HG02678 (cell line): ENCODE data around the gene RPLP2.

ENCODE experiments used
- ATAC-seq: cut with Tn5 transposase; IDR thresholded peaks from one replicate; pipeline ENCODE4 v1.9.1; 2021; ENCODE audit warnings: mild to moderate bottlenecking, moderate library complexity; ENCODE audit not compliant: unreplicated experiment

Gene RPLP2

DNA sequence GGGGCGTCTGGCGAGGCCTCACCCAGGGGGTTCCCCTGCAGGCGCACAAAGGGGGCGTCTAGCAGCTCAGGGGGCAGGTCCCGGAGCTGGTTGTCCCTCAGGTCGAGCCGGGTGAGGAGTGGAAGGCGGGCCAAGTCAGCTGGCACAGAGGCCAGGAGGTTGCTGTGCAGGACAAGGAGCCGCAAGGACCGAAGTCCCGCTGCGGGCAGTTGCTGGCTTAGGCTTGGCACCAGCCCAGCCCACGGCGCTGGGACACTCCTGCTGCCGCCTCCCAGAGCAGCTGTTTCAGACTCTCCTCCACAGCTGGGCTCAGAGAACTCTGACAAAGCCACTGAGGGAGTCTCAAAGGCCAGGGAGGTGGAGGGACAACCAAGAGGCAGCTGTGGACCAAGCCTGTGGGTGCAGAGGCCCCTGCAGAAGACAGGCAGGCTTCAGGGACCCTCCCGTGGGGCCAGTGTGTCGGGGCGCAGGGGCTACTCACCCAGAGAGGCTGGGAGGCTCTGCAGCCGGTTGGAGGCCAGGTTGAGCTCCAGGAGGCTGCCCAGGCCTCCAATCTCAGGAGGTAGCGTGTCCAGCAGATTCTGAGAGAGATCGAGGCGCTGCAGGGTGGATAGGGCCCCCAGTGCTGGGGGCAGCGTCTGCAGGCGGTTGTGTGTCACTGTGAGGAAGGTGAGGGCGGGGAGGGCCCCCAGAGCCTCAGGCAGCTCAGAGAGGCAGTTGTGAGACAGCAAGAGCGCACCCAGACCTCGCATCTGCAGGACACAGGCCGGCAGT lies 6.9 kb upstream of the RPLP2 start:
- ATAC-seq, result no peak

DNA sequence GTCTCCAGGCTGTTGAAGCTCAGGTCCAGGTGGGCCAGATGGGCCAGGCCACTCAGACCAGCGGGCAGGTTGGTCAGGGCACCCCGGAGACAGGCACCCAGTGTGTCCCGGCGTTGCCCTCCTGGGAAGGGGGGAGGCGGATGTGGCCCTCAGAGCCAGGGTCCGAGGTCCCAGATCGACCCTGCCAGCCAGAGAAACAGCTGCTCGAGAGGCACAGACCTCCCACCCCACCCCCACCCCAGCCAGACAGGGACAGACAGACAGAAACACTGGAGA lies 6.4 kb upstream of the RPLP2 start:
- no peak for ATAC-seq

DNA sequence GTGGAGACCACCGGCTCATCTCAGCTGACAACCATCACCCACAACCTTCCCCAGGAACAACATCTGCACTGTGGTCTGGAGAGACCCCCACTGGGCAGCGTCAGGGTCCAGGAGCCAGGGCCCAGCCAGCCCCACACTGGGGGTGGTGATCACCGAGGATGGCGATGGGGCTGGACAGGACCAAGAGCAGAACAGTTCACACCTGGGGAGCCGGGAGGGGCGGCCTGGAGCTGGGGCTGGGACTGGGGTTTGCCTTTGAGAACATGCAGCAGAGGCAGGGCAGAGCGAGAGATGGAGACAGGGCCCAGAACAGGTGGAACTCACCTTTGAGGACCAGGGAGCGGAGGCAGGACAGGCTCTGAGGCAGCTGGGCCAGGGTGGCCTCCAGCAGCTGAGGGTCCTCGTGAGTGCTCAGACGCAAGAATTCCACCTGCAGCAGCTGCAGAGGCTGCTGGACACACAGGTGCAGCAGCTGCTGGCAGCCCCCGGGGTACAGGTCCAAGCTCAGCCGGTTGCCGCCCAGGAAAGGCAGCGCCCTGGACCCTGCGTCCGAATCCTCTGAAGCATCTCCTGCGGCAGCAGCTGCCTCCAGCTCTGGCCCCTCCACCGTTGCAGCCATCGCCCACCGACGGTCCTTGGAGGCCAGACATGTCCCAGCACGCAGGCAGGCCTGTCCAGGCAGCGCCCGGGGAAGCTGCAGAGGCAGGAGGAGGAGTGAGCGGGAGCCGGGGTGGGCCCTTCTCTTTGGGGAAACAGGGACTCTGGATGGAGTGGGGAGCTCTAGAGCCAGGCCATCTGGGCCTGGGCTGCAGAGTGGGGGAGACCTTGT lies 5.8 kb upstream of the RPLP2 start:
- ATAC-seq, result no peak

DNA sequence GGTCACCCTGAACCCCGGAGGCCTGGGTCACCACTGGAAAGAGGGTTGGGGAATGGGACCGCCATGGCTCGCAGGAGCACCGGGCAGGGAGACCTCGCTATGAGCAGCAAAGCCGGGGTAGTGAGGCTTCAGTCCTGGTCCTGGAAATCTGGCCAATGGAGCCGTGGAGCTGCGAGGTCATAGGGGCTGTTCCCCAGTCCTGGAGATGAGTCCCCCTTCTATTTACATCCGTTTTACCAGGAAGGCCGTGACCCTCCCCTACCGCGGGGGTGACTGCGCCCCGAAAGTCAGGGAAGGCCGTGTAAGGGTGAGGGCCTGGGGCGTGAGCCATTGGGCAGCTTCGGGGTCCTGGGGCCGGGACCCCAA lies 5.2 kb upstream of the RPLP2 start:
- no peak for ATAC-seq

DNA sequence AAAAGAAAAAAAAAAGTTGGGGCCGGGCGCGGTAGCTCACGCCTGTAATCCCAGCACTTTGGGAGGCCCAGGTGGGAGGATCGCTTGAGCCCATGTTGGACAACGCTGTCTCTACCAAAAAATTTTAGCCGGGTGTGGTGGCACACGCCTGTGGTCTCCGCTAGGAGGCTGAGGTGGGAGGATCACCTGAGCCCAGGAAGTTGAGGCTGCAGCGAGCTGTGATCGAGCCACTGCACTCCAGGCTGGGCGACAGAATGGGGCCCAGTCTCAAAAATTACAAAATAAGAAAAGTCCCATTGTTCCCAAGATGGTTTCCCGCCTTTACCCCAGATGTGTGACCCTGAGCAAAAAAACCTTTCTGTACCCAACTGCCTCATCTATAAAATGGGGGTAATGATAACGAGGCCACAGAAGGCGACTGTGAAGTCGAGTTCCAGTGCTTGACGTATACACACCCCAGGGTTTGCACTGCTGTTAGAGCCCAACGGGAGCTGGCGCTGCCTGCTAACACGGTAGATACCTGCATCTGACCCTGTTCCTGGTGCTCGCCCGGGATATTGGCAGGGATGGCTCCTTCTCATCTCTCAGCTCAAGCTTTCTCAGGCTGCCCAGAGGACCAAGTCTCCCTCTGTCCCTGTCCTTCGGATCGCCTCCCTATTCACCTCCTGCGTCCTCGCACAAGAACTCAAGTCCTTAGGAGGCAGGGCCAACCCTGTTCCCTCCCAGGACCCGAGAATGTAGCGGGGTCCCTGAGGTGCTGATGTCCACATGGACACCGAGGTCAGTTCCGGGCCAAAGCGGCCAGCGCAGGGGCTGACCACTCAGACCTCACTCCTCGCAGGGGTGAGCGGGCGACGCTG lies 1.1 kb upstream of the RPLP2 start:
- ATAC-seq, result no peak

DNA sequence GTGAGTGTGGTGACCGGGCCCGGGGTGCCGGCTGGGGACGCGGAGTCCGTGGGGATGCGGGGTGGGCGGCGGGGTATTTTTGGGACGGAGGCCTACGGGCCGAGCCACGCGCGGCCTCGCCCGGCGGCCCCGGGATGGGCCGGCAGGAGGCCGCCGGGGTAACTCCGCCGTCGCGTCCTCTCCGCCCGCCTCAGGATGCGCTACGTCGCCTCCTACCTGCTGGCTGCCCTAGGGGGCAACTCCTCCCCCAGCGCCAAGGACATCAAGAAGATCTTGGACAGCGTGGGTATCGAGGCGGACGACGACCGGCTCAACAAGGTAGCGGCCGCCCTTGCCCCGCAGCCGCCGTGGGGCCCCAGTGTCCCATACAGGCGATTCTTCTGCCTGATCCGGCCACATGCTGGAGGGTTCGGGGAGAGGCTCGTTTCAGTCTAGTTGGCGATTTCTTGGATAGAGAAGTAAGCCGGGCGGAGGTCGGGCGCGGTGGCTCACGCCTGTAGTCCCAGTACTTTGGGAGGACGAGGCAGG lies 337 bp downstream of the RPLP2 start:
- no peak for ATAC-seq

DNA sequence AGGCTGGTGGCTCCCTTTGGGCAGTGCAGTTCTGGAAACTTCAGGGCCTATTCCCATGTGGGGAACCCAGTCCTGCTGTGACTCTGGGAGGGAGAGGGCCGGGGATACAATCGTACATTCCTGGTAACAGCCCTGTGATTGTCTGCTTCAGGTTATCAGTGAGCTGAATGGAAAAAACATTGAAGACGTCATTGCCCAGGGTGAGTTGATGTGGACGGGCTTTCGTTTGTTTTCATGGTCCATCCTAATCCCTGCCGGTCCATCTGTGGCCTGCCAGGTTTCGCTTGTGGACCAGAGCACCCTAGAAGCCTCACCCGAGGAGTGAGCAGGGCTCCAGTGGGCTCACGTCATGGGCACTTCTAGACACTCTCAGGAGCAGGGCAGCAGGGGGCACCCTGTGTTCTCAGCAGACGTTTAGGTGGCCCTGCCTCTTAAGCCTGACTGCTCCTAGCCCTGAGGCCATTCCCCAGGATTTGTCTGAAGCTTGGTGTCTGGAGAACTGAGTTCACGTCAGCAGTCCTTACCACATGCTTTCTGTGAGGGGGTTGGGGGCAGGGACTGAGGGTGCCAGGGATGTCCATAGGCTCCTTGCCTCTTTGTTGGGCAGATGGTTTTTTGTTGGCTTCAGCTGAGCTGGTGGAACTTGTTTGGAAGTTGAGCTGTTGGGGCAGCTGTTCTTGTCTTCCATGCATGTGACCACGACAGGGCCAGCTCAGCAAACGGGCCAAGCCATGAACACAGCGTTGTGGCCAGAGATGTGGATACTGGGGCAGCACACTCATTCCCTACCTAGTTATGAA lies 1.9 kb downstream of the RPLP2 start:
- no peak for ATAC-seq

DNA sequence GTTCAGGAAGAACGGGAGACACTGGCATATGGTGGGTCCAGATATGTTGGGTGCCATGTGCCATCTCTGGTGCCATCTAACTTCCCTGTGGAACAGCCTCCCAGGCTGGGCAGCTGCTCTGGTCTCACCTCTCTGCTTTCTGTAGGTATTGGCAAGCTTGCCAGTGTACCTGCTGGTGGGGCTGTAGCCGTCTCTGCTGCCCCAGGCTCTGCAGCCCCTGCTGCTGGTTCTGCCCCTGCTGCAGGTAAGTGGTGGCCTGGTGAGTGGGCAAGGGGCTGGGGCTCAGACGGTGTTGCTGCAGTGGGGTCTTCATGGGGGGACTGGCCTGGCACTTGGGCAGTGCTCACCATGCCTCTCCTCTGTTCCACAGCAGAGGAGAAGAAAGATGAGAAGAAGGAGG lies 2.6 kb downstream of the RPLP2 start:
- ATAC-seq, result no peak

DNA sequence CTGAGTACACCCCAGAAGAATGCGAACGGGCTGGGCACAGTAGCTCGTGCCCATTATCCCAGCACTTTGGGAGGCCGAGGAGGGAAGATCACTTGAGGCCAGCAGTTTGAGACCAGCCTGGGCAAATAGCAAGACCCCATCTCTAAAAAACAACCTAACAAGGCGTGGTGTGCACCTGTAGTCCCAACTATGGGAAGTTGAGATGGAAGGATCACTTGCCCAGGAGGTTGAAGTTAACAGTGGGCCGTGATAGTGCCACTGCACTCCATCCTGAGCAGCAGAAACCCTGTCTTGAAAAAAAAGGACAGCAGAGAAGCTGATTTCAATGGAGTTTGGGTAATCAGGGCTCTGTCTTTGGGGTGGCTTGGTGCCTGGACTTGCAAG lies 3.3 kb downstream of the RPLP2 start:
- no peak for ATAC-seq

DNA sequence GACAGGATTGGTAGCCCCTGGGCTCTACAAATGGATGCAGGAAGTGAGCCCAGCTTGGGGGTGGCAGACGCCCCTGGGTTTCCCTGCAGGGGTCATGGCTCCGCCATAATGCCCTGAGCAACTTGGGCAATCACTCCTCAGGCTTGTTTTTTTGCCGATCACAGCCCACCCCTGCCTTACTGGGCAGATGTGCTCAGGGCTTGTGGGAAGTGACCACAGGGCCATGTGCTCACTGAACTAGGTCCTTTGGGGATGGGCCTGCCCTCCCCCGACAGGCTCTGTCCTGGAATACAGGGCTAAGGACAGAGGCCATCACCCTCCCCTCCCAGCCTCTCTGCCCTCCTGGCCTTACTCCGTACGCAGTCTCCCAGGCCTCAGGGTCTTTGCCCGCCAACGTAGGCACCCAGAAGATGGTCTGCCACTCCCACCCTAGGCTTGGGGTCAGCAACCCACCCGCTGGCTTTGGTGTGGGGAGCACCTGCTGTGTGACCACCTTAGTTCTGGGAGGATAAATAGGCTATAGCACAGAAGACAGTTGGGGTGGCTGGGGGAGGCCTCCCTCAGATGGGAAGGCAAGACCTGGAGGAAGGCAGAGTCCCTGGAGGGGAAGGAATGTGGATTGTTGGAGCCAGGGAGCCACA lies 3.8 kb downstream of the RPLP2 start:
- no peak for ATAC-seq

DNA sequence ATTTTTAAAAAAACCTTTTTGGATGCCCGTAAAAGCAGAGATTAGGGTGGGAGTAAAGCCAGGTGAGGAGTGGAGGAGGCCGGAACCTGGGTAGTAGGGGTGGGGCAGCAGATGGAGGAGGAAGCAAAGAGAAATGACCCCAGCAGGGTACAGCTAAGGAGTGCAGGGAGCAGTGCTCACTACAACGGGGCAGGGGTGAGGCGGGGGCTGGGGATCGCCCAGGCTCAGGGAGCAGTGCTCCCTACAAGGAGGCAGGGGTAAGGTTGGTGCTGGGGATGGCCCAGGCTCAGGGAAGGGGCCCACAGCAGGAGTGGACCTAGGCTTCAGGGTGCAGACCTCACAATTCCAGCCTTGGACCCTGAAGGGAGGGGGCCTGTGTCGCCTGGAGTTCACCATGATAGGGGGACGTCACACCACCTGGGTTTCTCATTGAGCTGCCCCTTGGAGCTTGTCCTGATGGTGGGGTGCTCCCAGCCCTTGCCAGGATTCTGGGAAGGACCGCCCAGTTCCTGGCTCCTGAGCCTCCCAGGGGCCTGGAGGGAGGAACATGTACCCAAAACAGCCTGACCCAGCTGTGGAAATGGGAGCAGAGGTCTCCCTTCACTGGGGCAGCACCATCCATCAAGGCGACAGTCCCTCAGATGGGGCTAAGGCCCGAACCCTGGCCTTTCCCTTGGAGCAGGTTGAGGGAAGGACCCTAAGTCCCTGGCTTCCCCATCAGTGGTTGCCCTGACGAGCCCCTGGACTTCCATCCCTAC lies 6.1 kb downstream of the RPLP2 start:
- ATAC-seq, result no peak

DNA sequence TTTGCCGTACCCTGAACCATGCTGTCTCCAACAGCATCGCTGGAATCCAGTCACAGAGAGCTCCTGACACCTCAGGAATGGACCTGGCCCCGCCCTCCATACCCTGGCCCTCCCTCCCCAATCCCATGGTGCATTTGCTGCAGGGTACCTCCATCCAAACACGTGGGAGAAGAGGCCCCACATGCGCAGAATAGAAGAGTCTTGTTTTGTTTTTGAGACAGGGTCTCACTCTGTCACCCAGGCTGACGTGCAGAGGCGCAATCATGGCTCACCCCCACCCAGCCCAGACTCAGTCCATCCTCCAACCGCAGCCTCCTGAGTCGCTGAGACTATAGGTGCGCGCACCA lies 6.6 kb downstream of the RPLP2 start:
- no peak for ATAC-seq

DNA sequence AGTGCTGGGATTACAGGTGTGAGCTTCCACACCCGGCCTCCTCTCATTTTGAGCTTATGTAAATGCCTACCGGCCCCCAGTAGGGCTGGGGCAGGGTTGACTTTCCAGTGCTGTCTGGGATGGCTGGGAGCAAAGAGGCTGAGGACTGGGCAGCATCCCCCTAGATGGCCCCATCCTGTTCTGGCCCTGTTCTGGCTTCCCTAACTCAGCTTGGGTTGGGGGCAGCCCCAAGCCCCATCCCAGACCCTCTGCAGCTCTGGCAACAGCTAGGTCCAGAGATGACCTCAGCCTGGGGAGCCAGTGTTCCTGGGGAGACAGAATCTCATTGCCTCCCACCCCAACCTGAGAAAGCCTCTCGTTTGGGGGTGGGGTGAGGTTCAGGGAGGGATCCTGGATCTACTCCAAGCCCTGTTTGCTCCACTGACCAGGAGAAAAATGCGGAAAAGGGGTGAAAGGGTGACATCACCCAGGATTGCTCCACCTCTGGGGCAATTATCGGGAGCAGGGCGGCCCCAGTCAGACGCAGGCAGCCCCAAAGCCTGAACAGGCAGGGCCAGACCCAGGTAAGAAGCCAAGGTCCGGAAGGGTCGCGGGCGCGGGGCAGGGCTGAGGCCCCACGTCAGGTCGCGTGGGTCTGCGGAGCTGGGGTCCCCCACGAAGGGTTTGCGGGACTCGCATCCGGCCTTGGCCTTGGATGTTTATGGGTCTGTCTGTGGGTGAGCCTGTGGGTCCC lies 8.8 kb downstream of the RPLP2 start, which contains the start of gene PNPLA2:
Gene PNPLA2 (plus strand): TSS at position 519 of the 733 bp plus-strand sequence. CDS start 805 bp downstream, outside the sequence.
- no peak for ATAC-seq

DNA sequence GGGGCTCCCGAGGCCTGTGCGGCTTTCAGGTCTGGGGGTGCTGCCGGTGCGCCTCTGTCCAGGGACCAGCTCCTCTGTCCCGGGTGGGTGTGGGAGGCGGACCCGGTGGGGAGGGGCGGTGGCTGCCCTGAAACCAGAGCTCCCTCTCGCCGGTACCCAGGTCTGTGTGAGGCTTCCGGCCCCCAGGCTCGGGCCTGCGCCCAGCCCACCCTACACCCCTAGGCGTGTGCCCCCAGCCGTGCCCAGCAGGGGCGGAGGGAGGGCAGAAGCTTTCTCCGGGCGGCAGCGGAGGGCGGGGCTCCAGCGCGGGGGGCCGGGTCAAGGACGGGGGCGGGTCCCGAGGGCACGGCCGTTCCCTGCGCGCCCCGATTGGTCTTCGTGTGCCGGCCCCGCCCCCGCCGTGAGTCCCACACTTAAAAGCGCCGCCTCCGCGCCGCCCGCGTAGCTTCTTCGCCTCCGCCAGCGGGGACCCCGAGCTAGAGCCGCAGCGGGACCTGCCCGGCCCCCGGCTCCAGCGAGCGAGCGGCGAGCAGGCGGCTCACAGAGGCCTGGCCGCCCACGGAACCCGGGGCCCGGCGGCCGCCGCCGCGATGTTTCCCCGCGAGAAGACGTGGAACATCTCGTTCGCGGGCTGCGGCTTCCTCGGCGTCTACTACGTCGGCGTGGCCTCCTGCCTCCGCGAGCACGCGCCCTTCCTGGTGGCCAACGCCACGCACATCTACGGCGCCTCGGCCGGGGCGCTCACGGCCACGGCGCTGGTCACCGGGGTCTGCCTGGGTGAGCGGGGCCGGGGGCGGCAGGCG lies 9.6 kb downstream of the RPLP2 start:
- peak; percentile 70 for ATAC-seq

DNA sequence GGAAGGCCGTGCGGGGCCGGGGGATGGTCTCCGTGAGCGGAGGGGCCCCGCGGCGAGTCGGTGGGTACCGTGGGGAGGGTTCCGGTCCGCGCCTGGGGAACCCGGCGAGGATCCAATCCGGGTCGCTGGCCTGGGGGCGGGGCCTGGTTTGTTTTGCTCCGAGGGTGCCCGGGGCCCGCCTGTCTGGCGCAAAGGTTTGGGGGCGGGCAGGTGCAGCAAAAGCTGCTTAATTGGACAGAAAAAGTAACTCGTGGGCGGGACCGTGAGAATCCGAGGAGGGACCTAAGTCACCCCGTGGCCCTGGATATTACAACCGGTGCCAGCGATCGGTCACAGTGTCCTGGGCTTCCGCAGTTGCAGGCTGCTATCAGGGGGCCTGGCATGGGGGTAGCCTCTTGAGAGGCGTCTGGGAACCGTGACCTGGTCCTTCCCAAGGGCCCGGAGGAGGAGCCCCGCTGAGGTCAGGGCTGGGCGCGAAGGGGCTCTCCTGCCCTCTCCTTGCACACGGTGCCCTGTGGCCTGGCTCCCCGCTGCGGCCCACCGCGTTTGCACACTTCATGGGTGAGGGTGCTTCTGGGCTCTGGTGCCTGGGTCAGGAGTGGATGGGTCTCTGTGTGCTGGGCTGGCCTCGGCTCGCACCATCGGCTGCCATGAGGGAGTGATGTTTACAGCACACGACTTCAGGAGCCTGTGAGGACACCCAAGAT lies 10.3 kb downstream of the RPLP2 start:
- ATAC-seq, result peak; percentile 70

DNA sequence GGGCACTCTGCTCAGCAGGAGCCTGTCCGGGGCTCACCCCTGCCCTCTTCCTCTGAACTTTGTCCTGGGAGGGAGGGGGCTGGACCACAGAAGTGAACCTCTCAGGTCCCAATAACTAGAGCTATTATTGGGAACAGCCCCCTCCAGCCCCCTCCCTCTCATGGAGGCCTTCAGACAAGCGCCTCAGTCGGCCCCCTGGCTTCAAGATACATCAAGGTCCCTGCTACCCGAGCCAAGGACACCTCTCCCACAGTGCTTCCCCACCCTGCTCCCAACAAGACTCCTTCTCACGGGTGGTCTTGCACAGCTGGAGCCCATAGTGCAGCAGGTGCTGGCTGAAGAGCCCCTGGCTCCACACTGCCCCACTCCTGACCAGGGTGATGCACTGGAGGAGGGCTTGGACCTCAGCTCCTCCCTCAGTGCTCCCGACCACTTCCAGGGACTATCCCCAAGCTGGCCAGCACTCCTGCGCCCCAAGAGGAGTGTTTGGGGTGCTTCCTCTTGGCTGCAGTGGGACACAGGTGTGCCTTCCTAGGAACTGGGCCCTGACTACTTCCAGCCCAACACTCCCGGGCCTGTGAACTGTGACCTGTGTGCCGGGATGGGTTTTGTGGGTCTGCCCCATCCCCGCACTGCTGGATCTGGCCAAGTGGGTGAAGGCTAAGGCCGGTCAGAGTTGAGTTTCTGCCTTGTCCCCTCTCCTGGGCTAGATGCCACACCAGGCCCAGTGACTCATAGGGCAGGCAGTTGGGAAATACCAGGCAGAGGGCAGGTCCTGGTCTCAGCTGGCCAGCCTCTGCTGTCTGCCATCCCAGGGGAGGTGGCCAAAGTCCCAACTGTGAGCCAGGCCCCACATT lies 11.1 kb downstream of the RPLP2 start:
- no peak for ATAC-seq
